WTC11 (cell line): ENCODE data around the gene ZNF672. TPM values are rescaled to one million over a fixed set of nuclear protein-coding genes. Genes with fewer than 3 reads are reported as not detected.

Experiments
- ATAC-seq: fragments of 200-7000 bp; cut with Tn5 transposase; 2 replicates; pipeline ENCODE4 v1.10.0; 2021; ENCODE audit warnings: mild to moderate bottlenecking, moderate library complexity
- CTCF ChIA-PET: fragments of 300-600 bp; sonication (Branson Sonifier 250); formaldehyde crosslinking; loops from one replicate; lab custom pipeline; 2021; ENCODE audit warnings: antibody characterized with exemption; lab: Charles Lee
- POLR2A ChIA-PET: fragments of 350-600 bp; sonication (Branson Sonifier 250); formaldehyde crosslinking; loops from one replicate; lab custom pipeline; 2021; ENCODE audit warnings: antibody characterized with exemption; lab: Charles Lee
- DNase-seq: peaks from one replicate; pipeline ENCODE4 v3.0.0; 2021; ENCODE audit warnings: low spot score
- H3K27ac Mint-ChIP-seq: 2 replicates; pipeline ENCODE4 v1.8.0; 2021; ENCODE audit warnings: mixed read lengths
- H3K27me3 Mint-ChIP-seq: 2 replicates; pipeline ENCODE4 v1.8.0; 2021; ENCODE audit warnings: low read depth, mild to moderate bottlenecking, moderate library complexity, mixed read lengths
- H3K36me3 Mint-ChIP-seq: 2 replicates; pipeline ENCODE4 v1.8.0; 2021; ENCODE audit warnings: mixed read lengths
- H3K4me1 Mint-ChIP-seq: 2 replicates; pipeline ENCODE4 v1.8.0; 2022; ENCODE audit warnings: mixed read lengths
- H3K4me3 Mint-ChIP-seq: 2 replicates; pipeline ENCODE4 v1.8.0; 2021; ENCODE audit warnings: mild to moderate bottlenecking, moderate library complexity, mixed read lengths
- H3K9me3 Mint-ChIP-seq: 2 replicates; pipeline ENCODE4 v1.8.0; 2021; ENCODE audit warnings: mixed read lengths
- AR ChIP-seq: fragments of 250-450 bp; sonication (Bioruptor Pico); IDR thresholded peaks from 2 replicates; pipeline ENCODE4 v1.9.0; 2021; ENCODE audit warnings: mild to moderate bottlenecking
- ATF2 ChIP-seq: sonication (generic); formaldehyde crosslinking; IDR thresholded peaks from 2 replicates; pipeline ENCODE4 v1.8.1; 2022; ENCODE audit warnings: low read depth, missing genetic modification reagents, borderline replicate concordance
- ATF6 ChIP-seq: sonication (generic); formaldehyde crosslinking; IDR thresholded peaks from 2 replicates; pipeline ENCODE4 v1.8.1; 2023; ENCODE audit warnings: mild to moderate bottlenecking, missing genetic modification reagents
- CDX4 ChIP-seq: fragments of 250-450 bp; sonication (Bioruptor Pico); IDR thresholded peaks from 2 replicates; pipeline ENCODE4 v1.9.0; 2021; ENCODE audit warnings: moderate library complexity, mild to moderate bottlenecking, inconsistent platforms, borderline replicate concordance
- CTCF ChIP-seq: fragments of 200-600 bp; IDR thresholded peaks from 2 replicates; pipeline ENCODE4 v1.8.0; 2022; ENCODE audit warnings: antibody characterized with exemption
- E2F4 ChIP-seq: sonication (generic); formaldehyde crosslinking; IDR thresholded peaks from 2 replicates; pipeline ENCODE4 v1.8.1; 2022; ENCODE audit warnings: low read depth, mild to moderate bottlenecking, moderate library complexity, missing genetic modification reagents, borderline replicate concordance
- FOXK1 ChIP-seq: sonication (generic); formaldehyde crosslinking; IDR thresholded peaks from 2 replicates; pipeline ENCODE4 v1.8.0; 2022; ENCODE audit warnings: mild to moderate bottlenecking, moderate library complexity, missing genetic modification reagents
- FOXP1 ChIP-seq: sonication (generic); formaldehyde crosslinking; IDR thresholded peaks from 2 replicates; pipeline ENCODE4 v1.8.0; 2022; ENCODE audit warnings: missing genetic modification reagents, mild to moderate bottlenecking, moderate library complexity, borderline replicate concordance
- HMGXB4 ChIP-seq: sonication (generic); formaldehyde crosslinking; IDR thresholded peaks from 2 replicates; pipeline ENCODE4 v1.8.1; 2023; ENCODE audit warnings: mild to moderate bottlenecking, moderate library complexity, missing genetic modification reagents
- IRF1 ChIP-seq: sonication (generic); formaldehyde crosslinking; IDR thresholded peaks from 2 replicates; pipeline ENCODE4 v1.8.0; 2023; ENCODE audit warnings: missing genetic modification reagents
- MAX ChIP-seq: sonication (generic); formaldehyde crosslinking; IDR thresholded peaks from 2 replicates; pipeline ENCODE4 v1.8.0; 2022; ENCODE audit warnings: mild to moderate bottlenecking, missing genetic modification reagents
- MYBL2 ChIP-seq: sonication (generic); formaldehyde crosslinking; IDR thresholded peaks from 2 replicates; pipeline ENCODE4 v1.8.1; 2023; ENCODE audit warnings: mild to moderate bottlenecking, moderate library complexity, missing genetic modification reagents
- NFE2L1 ChIP-seq: sonication (generic); formaldehyde crosslinking; IDR thresholded peaks from 2 replicates; pipeline ENCODE4 v1.8.1; 2023; ENCODE audit warnings: missing genetic modification reagents
- NFYB ChIP-seq: sonication (generic); formaldehyde crosslinking; conservative IDR thresholded peaks from 2 replicates; pipeline ENCODE4 v1.8.0; 2022; ENCODE audit warnings: low read depth, missing genetic modification reagents
- NR1H2 ChIP-seq: sonication (generic); formaldehyde crosslinking; IDR thresholded peaks from 2 replicates; pipeline ENCODE4 v1.9.0; 2021; ENCODE audit warnings: mild to moderate bottlenecking, moderate library complexity, missing genetic modification reagents
- NR3C1 ChIP-seq: sonication (generic); formaldehyde crosslinking; conservative IDR thresholded peaks from 2 replicates; pipeline ENCODE4 v1.8.1; 2023; ENCODE audit warnings: low read depth, mild to moderate bottlenecking, missing genetic modification reagents
- PRRX2 ChIP-seq: fragments of 250-450 bp; sonication (Bioruptor Pico); IDR thresholded peaks from 2 replicates; pipeline ENCODE4 v1.8.0; 2021; ENCODE audit warnings: mild to moderate bottlenecking
- SP1 ChIP-seq: sonication (generic); formaldehyde crosslinking; conservative IDR thresholded peaks from 2 replicates; pipeline ENCODE4 v1.8.1; 2022; ENCODE audit warnings: missing genetic modification reagents
- ZMAT4 ChIP-seq: fragments of 250-450 bp; sonication (Bioruptor Pico); IDR thresholded peaks from 2 replicates; pipeline ENCODE4 v1.9.0; 2021; ENCODE audit warnings: mild to moderate bottlenecking
- ZNF121 ChIP-seq: sonication (generic); formaldehyde crosslinking; IDR thresholded peaks from 2 replicates; pipeline ENCODE4 v1.8.0; 2023; ENCODE audit warnings: missing genetic modification reagents
- ZNF138 ChIP-seq: sonication (generic); formaldehyde crosslinking; conservative IDR thresholded peaks from 2 replicates; pipeline ENCODE4 v1.8.1; 2022; ENCODE audit warnings: mild to moderate bottlenecking, moderate library complexity, missing genetic modification reagents
- ZNF232 ChIP-seq: sonication (generic); formaldehyde crosslinking; IDR thresholded peaks from 2 replicates; pipeline ENCODE4 v1.8.0; 2022; ENCODE audit warnings: mild to moderate bottlenecking, missing genetic modification reagents
- total RNA-seq: library from RNA; stranded (reverse); gene quantifications from 3 replicates; pipeline ENCODE4 v1.2.3, GENCODE V29; 2021

The ZNF672 gene
- total RNA-seq, 1 experiment from 2014 or later: 37.9 TPM

GRCh38 chr1:248825909-248826760, 11.9 kb upstream of the ZNF672 start, which contains the start of gene SH3BP5L:
SH3BP5L (minus strand) TSS chr1:248825915; CDS start chr1:248824935, 980 bp downstream.
- Mint-ChIP-seq H3K9me3 (peaks cover 1% of the 10 kb centered on the region), H3K4me3 (peak within 1 kb of the TSS; percentile 99), H3K27ac (peak within 1 kb of the TSS; percentile 100), H3K36me3 (peaks cover 22% of the 10 kb centered on the region; the same call in 1 of the 2 replicates), H3K4me1 (peaks cover 16% of the 10 kb centered on the region), H3K27me3 (no peaks in the 10 kb centered on the region; the same call in 1 of the 2 replicates)
- ChIA-PET POLR2A (interaction anchor here (0.6 to 2.9 kb wide), 7 partner anchors 12 to 984 kb away, joined by 3 to 35 read pairs (median 5); partner anchors contain the start of genes OR11L1, PGBD2 and ZNF672), CTCF (interaction anchor here (0.6 to 5.2 kb wide), 11 partner anchors 10 to 98 kb away, joined by 3 to 53 read pairs (median 7); partner anchors contain the start of genes PGBD2, ZNF672 and ZNF692)
- ATAC-seq (peak; percentile 91), DNase-seq (peak; percentile 85)
- TF ChIP-seq CTCF: no peak; the same call in 1 of the 2 replicates
- no peak for TF ChIP-seq PRRX2 (CRISPR knock-in tag)
- no peak for TF ChIP-seq ZMAT4
- no peak for TF ChIP-seq E2F4 (CRISPR knock-in tag)
- TF ChIP-seq FOXP1 (CRISPR knock-in tag): peak; percentile 87; the same call in 1 of the 2 replicates
- TF ChIP-seq CDX4: no peak
- TF ChIP-seq AR: no peak
- no peak for TF ChIP-seq ZNF121
- TF ChIP-seq NR3C1 (CRISPR knock-in tag): no peak
- TF ChIP-seq ATF6 (CRISPR knock-in tag): no peak
- TF ChIP-seq ZNF232 (CRISPR knock-in tag): no peak
- peak; percentile 59 for TF ChIP-seq SP1
- no peak for TF ChIP-seq ATF2 (CRISPR knock-in tag)
- TF ChIP-seq MAX (CRISPR knock-in tag): peak; percentile 61
- TF ChIP-seq NR1H2: no peak
- TF ChIP-seq MYBL2: peak; percentile 78; the same call in 1 of the 2 replicates
- TF ChIP-seq NFE2L1 (CRISPR knock-in tag): no peak
- TF ChIP-seq IRF1 (CRISPR knock-in tag): no peak
- TF ChIP-seq FOXK1 (CRISPR knock-in tag): peak; percentile 99
- TF ChIP-seq NFYB (CRISPR knock-in tag): no peak
- no peak for TF ChIP-seq ZNF138 (CRISPR knock-in tag)
- TF ChIP-seq HMGXB4 (CRISPR knock-in tag): peak; percentile 60; the same call in 1 of the 2 replicates
